GM15510 (cell line): ENCODE measurements around the gene DTNA.

Source experiments
- POLR2A ChIP-seq: IDR thresholded peaks from 3 replicates; pipeline ENCODE4 v1.6.1; 2011; ENCODE audit warnings: borderline replicate concordance; ENCODE audit not compliant: insufficient read length; ENCODE audit errors: extremely low read depth

Gene DTNA

DNA sequence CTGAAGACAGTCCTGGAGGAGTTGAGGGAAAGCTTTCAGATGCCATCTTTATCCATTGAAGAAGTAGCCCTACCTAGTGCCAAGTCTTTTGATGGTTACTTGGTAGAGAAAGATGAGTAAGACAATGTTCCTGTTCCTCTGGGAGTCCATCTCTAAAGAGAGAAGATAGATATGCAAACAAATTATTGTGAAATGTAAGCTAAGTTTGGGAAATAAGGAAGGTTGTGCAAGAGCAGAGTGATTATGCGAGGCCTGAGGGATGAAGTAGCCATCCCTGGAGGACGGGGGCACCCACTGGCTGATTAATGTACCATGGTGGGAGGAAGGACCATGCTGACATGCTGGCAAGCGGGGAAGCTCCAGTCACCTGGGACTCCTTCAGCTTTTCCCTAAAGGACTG lies 994 bp upstream of the DTNA start:
- no peak for TF ChIP-seq POLR2A

DNA sequence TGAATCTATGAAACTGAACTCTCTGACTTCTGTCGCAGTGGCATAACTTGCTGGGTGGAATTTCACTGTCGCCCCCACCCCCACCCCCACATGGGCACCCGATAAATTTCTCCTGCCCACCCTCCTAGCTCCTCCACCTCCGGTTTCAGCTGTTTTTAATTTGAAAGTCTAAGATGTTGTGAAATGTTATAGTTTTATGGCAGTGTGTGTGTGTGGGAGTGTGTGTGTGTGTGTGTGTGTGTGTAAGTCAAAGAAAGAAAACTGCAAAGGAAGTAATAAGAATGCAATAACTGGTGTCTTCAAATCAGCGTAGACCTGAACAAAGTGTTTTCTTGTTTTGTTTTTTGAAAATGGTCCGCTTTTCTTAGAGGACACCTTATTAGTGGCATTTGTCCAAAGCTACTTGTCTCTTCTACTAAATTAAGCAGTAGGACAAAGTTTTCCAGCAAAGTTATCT lies 388 bp downstream of the DTNA start:
- no peak for TF ChIP-seq POLR2A

DNA sequence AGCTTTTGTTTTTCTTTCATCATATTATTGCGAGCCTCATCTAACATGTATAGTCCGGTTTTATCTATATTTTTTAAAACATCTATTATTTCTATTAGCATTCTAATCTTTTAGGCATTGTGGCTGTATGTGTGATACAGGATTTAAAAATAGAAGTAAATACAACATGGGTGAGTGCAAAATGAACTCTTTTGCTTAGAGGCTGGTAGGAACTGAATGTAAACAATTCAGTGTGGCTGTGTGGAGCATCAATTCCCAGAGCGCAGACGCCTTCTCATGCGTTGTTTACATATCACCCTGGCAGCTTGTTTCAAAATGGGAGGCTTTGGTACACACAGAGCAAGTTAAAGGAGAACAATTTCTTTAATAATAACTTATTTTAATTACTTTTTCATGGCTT lies 836 bp downstream of the DTNA start:
- no peak for TF ChIP-seq POLR2A

DNA sequence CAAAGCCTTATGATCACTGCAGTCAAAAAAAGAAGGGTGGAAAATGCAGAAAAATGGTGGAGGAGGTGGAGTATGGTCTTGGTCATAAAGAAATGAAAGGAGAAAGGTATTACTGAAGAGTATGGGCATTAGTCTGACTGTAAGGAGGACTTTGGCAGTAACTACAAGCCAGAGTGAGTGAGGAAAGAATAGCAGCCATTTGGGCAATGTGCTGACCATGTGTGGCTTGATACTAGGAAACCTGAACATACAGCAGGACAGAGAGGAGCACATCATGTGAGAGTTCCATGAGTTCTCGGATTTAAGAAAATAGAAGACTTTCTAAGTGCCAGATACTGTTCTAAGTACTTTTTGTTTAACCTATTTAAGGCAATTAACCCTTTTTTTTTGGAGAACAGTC lies 8.5 kb downstream of the DTNA start:
- no peak for TF ChIP-seq POLR2A

DNA sequence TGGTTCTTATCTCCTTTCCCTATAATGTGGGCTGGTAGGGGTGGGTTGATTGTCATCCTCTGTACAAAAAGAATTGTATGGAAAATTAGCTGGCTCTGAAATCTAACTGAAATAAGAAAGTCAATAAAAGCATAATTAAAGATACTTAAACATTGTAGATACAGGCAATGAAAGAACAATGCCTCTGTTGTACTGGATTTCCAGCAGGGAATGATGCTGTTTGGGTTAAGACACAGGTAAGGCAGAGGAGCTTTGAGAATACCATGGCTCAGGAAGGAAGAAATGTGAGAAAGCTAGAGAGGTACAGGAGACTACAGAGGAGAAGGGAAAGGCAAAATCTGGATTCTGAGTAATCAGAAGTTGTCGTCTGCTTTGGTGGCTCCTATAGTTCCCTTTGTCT lies 10.1 kb downstream of the DTNA start:
- TF ChIP-seq POLR2A, result no peak

DNA sequence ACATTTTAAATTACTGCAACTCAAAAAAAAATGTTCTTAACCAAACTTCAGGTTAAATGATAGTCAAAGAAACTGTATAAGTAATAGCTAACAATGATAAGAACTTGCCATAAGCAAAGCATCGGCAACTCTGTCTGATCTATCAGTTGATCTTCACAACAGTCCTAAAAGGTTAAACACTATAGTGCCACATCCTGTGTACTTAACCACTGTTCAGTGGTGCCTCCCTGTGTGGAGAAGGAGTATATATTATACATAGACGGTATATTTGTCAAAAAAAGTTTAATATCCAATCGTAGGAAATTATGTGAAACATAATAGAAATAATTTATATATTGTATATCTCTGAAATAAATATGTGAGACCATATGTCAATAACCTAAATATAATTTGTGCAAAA lies 13.0 kb downstream of the DTNA start:
- TF ChIP-seq POLR2A, result no peak

DNA sequence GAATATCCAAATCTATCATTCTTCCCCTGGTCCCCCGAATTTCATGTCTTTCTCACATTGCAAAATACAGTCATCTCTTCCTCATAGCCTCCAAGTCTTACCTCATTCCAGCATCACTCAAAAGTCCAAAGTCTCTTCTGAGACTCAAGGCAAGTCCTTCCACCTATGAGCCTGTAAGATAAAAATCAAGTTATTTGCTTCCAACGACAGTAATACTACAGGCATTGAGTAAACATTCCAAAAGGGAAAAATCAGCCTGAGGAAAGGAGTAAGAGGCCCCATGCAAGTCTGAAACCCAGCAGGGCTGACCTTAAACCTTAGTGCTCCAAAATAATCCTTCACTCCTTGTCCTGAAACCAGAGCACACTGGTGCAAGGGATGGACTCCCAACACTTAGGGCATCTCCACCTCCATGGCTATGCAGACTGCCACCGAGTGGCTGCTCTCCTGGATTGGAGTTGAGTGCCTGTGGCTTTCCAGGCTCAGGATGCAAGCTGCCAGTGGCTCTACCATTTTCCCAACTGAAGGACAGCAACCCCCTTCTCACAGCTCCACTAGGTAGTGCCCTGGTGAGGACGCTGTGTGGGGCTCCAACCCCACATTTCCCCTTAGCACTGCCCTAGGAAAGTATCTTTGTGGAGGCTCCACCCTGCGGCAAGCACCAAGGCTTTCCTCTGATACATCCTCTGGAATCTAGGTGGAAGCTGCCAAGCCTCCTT lies 16.3 kb downstream of the DTNA start:
- TF ChIP-seq POLR2A, result no peak

DNA sequence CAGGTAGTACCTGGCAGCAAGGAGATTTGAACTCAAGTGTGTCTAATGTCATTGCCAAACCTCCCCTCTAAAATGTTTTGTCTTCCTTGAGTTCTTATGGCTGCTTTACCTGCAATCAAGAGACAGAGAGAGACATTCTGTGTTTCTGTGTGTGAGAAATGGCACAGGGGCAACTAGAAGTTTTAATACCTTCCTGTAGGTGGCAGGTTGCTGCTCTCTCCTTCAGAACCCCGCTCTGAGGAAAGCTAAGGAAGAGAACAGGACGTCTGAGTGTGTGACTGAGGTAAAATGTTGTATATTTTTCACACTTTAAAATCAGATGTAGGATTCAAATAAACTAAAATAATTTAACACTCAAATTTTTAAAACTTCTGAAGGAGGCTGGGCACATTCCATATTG lies 19.2 kb downstream of the DTNA start:
- no peak for TF ChIP-seq POLR2A

DNA sequence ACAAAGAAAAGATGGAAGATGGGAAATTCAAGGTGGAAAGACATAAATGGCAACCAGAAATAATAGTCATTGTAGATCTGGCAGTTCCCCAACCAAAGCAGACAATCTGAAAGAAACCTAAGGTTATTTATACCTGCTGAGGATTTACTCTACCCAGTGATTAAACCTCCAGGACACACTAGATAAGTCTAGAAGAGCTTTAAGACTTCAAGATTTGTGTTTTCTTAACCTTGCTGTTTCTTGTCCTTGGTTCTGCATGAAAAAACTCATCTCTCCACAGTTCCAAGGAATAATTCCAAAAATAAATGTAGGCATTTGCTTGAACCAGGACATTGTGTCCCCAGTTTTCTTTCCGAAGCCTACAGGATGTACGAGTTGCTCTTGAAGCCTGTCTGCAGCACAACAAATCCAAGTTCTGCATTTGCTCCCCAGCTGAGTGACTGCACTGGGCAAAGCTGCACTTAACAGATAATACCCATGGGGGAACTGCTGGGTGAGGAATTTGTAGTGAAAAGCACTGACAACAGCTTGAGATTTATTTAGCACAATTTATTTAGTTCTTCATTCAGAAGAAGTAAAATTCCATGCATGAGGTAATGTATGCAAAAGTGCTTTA lies 19.8 kb downstream of the DTNA start:
- TF ChIP-seq POLR2A, result no peak

DNA sequence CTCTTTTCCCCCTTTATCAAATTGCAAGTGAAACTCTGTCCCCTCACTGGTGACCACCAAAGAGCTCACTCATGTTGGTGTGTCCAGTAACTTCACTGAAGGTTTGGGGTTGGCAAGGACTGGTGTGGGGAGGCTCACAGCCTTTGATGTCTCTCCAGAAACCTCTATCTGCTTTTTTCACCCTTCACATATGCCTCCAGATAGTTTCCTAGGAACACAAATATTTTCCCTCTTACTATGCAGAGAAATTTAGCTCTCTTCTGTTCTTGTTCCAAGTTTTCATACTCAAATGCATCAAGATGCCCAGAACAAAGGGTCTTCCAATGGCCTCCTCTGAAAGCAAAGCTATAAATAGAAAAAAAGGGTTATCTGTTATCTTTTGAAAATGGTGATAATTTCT lies 20.7 kb downstream of the DTNA start:
- no peak for TF ChIP-seq POLR2A

DNA sequence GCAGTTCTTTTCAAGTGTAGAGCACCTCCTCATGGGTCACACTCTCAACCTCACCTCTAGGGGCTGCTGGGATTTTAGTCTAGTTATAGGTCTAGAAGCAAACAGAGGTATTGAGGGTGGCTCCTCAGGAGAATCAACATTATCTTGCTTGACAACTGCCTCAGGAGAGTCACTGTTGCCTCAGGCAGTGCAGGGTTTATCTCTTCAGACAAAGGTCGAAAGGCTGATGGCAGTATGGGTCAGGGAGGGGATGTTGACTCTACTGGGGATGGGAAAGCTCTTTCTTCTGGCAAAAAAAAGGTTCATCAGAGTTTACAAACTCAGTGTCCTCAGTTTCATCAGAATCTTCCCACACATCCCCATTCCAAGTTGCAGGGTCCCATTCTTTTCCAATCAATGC lies 24.0 kb downstream of the DTNA start:
- no peak for TF ChIP-seq POLR2A

DNA sequence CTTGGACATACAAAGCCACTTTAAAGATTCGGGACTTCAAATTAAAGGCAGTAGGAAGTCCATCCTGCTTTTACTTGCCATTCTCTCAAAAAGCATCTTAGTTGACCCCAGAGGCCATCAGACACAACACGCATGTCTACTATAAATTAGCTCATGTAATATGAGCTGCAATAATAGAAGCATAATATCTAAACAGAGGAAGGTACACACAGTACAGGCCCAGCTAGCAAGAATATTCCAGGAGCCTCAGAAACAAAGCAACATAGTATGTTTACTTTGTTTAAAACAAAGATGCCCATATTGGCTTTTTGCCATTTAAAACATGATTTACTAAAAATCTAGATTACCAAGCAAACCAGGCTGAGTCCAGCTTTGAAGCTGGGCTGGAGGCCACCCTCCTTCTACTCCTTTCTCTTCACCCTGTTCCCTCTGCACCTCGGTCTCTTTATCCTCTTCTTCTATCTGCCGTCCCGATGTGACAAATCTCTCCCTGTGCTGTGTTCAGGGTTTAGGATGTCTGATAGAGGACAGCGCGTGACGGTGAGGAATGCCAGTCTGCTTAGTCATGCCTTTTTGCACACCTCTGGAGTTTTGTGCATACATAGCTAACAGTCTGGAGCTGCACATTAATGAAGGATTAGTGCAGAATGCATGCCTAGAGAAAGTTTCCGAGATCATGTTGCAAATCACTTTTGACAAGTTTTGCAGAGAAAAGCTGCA lies 28.2 kb downstream of the DTNA start:
- no peak for TF ChIP-seq POLR2A

DNA sequence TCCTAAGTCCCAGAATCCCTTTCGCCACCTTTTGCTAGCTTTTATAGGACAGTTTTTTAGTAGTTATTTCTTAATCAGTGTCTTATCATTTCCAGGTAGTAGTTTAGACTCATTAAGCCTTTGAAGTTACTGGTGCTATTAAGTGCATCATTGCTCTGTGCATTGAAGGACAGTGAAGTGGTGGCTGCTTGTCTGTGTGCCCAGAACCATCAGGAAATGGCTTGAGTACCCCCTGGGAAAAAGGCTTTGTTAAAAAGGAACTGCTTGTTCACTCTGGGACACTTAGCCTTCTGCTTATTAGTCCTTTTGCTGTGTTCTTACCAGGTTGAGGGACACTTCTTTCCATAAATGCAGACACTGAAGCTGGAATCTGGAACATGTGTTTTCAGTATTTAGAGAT lies 30.0 kb downstream of the DTNA start:
- TF ChIP-seq POLR2A, result no peak

DNA sequence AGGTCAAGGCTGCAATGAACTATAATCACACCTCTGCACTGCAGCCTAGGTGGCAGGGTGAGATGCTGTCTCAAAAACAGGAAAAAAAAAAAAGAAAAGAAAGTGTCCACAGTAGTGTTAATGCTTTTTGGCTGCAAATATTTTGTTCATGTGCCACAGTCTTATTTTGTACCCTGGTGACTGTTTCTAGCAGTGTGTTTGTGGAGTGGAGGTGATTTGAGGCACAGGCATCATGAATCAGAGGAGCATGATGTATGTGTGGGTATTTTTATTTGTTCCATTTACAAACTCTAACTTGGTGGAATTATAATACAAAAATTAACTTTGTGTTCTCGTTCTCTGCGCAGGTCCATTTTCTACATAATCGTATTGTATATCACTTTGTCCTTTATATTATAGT lies 30.6 kb downstream of the DTNA start:
- no peak for TF ChIP-seq POLR2A

DNA sequence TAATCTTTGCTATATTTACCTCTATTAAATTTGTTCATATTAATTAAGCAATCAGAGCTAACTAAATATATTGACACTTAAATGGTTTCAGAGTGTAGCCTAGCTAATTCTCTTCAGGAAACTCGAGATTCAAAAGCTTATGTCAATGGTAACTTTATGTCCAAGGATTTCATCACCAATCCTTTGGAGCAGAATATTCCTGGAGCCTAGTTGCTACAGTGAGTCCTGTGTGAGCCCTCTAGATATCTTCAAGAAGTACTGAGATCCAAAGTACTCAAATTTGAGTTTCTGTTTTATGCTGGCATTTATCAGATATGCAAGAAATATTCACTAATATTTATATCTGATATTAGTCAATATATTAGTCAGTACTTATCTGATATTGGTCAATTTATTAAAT lies 31.3 kb downstream of the DTNA start:
- TF ChIP-seq POLR2A, result no peak

DNA sequence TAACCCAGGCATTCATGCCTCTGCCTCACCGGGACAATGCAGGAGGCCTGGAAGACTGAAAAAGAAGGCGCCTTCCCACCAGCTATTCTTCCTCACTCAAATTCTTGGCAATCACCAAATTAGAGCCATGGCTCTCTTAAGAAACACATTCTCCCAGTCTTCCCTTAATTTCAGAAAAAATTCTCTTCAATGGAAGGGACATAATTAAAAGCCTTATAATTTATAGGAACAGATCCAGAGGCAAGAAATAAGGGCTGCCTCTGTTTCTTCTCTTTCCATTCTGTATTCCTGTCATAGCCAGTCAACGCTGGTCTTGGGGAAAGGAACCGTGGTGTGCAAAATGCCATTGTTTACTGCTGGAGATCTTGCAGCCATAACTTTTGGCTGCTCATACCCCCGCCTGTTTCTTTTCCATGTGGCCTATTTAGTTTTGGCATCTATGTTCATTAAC lies 32.8 kb downstream of the DTNA start:
- TF ChIP-seq POLR2A, result no peak
